ENCODE measurements around the gene CTXND2. TPM values are rescaled to one million over a fixed set of nuclear protein-coding genes. Genes with fewer than 3 reads are reported as not detected.

CTXND2 gene
- total and polyA plus RNA-seq, 9 of the 15 experiments (the other 6 are each of a cell fraction or from before 2014, with no cell fraction given), result not detected

- FAIRE-seq (no peak), DNase-seq (ENCODE audit: extremely low read depth in 1 of 4, low spot score in 3 of 4) (peak in 1 of 4 experiments; percentile 15), ATAC-seq (no peak)
- Histone ChIP-seq H3K4me2 (ENCODE audit: insufficient read depth, low read length) (peak overlapping the region; percentile 79), H3K9me1 (ENCODE audit: control insufficient read depth, insufficient read depth, low read length) (no peaks in the 10 kb centered on the region), H3K27ac (ENCODE audit: extremely low read depth, low read depth, low read length) (peak overlapping the region; percentile 80), H4K20me1 (replicated peaks; ENCODE audit: control insufficient read depth, insufficient read depth, low read length) (no peaks in the 10 kb centered on the region), H3K27me3 (ENCODE audit: control insufficient read depth in 2 of 2, insufficient read depth in 2 of 2, low read length in 2 of 2) (no peaks in the 10 kb centered on the region), H3K4me3 (peak overlapping the region; percentile 72), H3K36me3 (ENCODE audit: control insufficient read depth, insufficient read depth, low read length) (peaks cover 11% of the 10 kb centered on the region; the same call in 2 of the 3 replicates), H2AFZ (ENCODE audit: low read depth, low read length) (no peak overlapping the region; the same call in 1 of the 2 replicates), H3K9ac (ENCODE audit: insufficient read depth in 1 of 2, low read depth in 2 of 2, low read length in 2 of 2) (peak overlapping the region; percentile 67 to 87), H3K4me1 (replicated peaks in 1 of 2; ENCODE audit: control insufficient read depth in 2 of 2, insufficient read depth in 2 of 2, low read length in 2 of 2) (peaks cover 4 to 8% of the 10 kb centered on the region in 2 experiments; a peak in 3 of 5 replicates), H3K9me3 (replicated peaks; ENCODE audit: control insufficient read depth, insufficient read depth, low read depth, low read length) (no peaks in the 10 kb centered on the region), H3K79me2 (ENCODE audit: control insufficient read depth, insufficient read depth, low read length) (peaks cover 54% of the 10 kb centered on the region)
- POLR2A ChIA-PET, result interaction anchor here (0.9 to 1.2 kb wide), 2 partner anchors 9 to 100 kb away, joined by 3 read pairs; no protein-coding TSS in a partner anchor
- intact Hi-C loops (cut with micrococcal nuclease) (loop anchor here (5.0 kb wide), 1 partner anchor 48 kb away; no protein-coding TSS in a partner anchor), in situ Hi-C loops (cut with MboI) (no loop called here)
- CTCF ChIA-PET (ENCODE audit: low intra/inter-chr PET ratio), result no interaction called here
- WGBS (ENCODE audit: insufficient coverage, low coverage, missing lambda C conversion rate), result 26% methylated on average over 7 of the region's 7 CpGs
- BruUV-seq (replicated peaks), result no TSS peak
- TF ChIP-seq ZNF212 (CRISPR knock-in tag; IDR thresholded peaks at IDR 0.05) (no peak), TBP (optimal IDR thresholded peaks at IDR 0.05; ENCODE audit: low read depth, low read length) (no peak), YY1 (IDR thresholded peaks at IDR 0.05; ENCODE audit: borderline replicate concordance in 1 of 3, control insufficient read depth in 1 of 3, extremely low read depth in 1 of 3, insufficient read depth in 3 of 3, insufficient read length in 1 of 3, insufficient replicate concordance in 2 of 3, low read depth in 1 of 3, low read length in 2 of 3) (no peak), ZNF436 (CRISPR knock-in tag; IDR thresholded peaks at IDR 0.05) (no peak), HNRNPH1 (optimal IDR thresholded peaks at IDR 0.05; ENCODE audit: low read depth, low read length) (no peak), ZNF41 (CRISPR knock-in tag; conservative IDR thresholded peaks at IDR 0.05) (no peak), ZNF384 (IDR thresholded peaks at IDR 0.05; ENCODE audit: low read depth, low read length) (no peak), GATAD2B (IDR thresholded peaks at IDR 0.05; ENCODE audit: borderline replicate concordance) (no peak), ZBTB26 (CRISPR knock-in tag; IDR thresholded peaks at IDR 0.05) (0 out of 2 replicates have a peak, but pooled peaks have one; percentile 41), NR1H2 (CRISPR knock-in tag; IDR thresholded peaks at IDR 0.05) (no peak), HINFP (tag; conservative IDR thresholded peaks at IDR 0.05; ENCODE audit: low read depth) (no peak), RBM34 (IDR thresholded peaks at IDR 0.05; ENCODE audit: borderline replicate concordance, insufficient read depth, low read length) (no peak), ZFP1 (CRISPR knock-in tag; IDR thresholded peaks at IDR 0.05) (no peak), ATF4 (CRISPR knock-in tag; IDR thresholded peaks at IDR 0.05) (no peak), OTX1 (CRISPR knock-in tag; IDR thresholded peaks at IDR 0.05) (no peak), SETDB1 (IDR thresholded peaks at IDR 0.05; ENCODE audit: low read length) (no peak), PCBP2 (IDR thresholded peaks at IDR 0.05; ENCODE audit: low read depth, low read length, poor library complexity, severe bottlenecking) (no peak), THAP7 (CRISPR knock-in tag; IDR thresholded peaks at IDR 0.05) (no peak)
Measured at GRCh38 chr1:150874455-150875196, 12.3 kb upstream of the CTXND2 start.
